Right lobe of liver (tissue), 6 donors: ENCODE results near the gene NKAIN2. TPM values are rescaled to one million over a fixed set of nuclear protein-coding genes. Genes with fewer than 3 reads are reported as not detected.

Experiments used
- ATAC-seq, 4 donors: fragments of 200-7000 bp; cut with Tn5 transposase; one replicate each; pipeline ENCODE4 v1.9.1; 2020; ENCODE audit warnings: mild to moderate bottlenecking in 4 of 4, moderate library complexity in 4 of 4
- DNase-seq, 3 donors: peaks; one replicate each; pipeline ENCODE4 v3.0.0-alpha.2; 2020
- H3K27ac ChIP-seq, 3 donors: fragments of 200-600 bp; one replicate each; pipeline ENCODE4 v1.8.0; 2022
- H3K27me3 ChIP-seq, 2 donors: fragments of 200-600 bp; one replicate each; pipeline ENCODE4 v1.8.0; 2022
- H3K36me3 ChIP-seq, 4 donors: fragments of 200-600 bp; sonication (generic) in 1 of 4; one replicate each; pipeline versions ENCODE4 v1.5.1 to v1.8.0; 2017 to 2022; ENCODE audit warnings: control low read depth in 1 of 4
- H3K4me1 ChIP-seq, 4 donors: fragments of 200-600 bp; sonication (generic) in 1 of 4; one replicate each; pipeline versions ENCODE4 v1.5.1 to v1.8.0; 2017 to 2022; ENCODE audit warnings: control low read depth in 1 of 4
- H3K4me3 ChIP-seq, 3 donors: fragments of 200-600 bp; one replicate each; pipeline ENCODE4 v1.8.0; 2022
- H3K9me3 ChIP-seq, 4 donors: fragments of 200-600 bp; sonication (generic) in 1 of 4; one replicate each; pipeline versions ENCODE4 v1.5.1 to v1.8.0; 2017 to 2022; ENCODE audit warnings: control low read depth in 1 of 4
- POLR2A ChIP-seq: fragments of 450-650 bp; IDR thresholded peaks from one replicate; pipeline ENCODE4 v1.6.1; 2017; ENCODE audit warnings: antibody characterized with exemption, mild to moderate bottlenecking
- WGBS: methylation state at CpG from one replicate; pipeline ENCODE4 v1.1.6; 2018; ENCODE audit warnings: low coverage, low lambda C conversion rate; ENCODE audit not compliant: insufficient coverage; ENCODE audit errors: missing lambda C conversion rate; 5-methylcytosine and 5-hydroxymethylcytosine counted together
- intact Hi-C, 2 donors: fragments of 100-400 bp; cut with DNase I; formaldehyde crosslinking; loops; one replicate each; pipeline versions ENCODE4 v1.11.2 to v1.14.1; 2022
- total RNA-seq, 6 experiments: library from RNA; depleted of rRNA in 2 of 6; stranded (reverse); fragments of >200 nt in 2 of 6; fragmentation: NEBNext Ultra II Directional in 3 of 6; extraction: Animal tissue kit (Norgen Biotek cat#: 25700) in 3 of 6; gene quantifications; one replicate each; pipeline versions ENCODE4 v1.1.0 to v1.2.4, GENCODE V29; 2016 to 2023
- TF ChIP-seq, protein P1 (sequence below), 4 donors: fragments of 200-600 bp in 3 of 4; fragments of 450-650 bp in 1 of 4; IDR thresholded peaks; one replicate each; pipeline versions ENCODE4 v1.5.1 to v1.8.0; 2016 to 2022; ENCODE audit warnings: antibody characterized with exemption in 4 of 4, mild to moderate bottlenecking in 2 of 4
- donor health status: DM: no; HTN: yes; CAD: no.
- donor health status: DM: no; HTN: no; CAD: no.
- donor health status: DM: no; HTN: no; CAD: no.
- donor health status: DM: no; HTN: yes; CAD: no.
- donor health status: DM: no; HTN: yes; CAD: no.

The NKAIN2 gene
- total RNA-seq, 6 experiments from 2014 or later: 0.16 to 0.28 TPM; not detected in 4

DNA sequence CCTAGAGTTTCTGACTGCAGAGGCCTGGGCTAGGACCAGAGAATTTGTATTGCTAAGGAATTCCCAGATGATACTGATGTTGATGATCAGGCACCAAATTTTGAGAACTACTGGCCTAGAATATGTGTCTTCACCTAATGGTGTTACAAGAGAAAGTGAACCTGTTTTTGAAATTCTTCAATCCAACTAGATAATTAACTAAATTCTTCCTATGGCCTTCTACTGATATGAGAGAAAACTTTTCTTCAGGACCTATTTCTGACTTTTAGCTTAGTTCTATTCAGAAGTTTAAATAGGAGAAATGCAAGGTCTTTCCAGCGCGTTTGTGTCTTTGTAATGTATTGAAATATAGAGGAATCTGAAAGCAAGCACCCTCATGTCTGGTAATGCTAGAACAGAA lies 7.3 kb downstream of the NKAIN2 start:
- 84% methylated on average over 2 of the region's 2 CpGs for WGBS
- no peak for DNase-seq
- intact Hi-C loops: no loop called here
- no peaks in the 10 kb centered on the region for H3K4me1 ChIP-seq
- TF ChIP-seq POLR2A: no peak
- TF ChIP-seq, protein P1, sequence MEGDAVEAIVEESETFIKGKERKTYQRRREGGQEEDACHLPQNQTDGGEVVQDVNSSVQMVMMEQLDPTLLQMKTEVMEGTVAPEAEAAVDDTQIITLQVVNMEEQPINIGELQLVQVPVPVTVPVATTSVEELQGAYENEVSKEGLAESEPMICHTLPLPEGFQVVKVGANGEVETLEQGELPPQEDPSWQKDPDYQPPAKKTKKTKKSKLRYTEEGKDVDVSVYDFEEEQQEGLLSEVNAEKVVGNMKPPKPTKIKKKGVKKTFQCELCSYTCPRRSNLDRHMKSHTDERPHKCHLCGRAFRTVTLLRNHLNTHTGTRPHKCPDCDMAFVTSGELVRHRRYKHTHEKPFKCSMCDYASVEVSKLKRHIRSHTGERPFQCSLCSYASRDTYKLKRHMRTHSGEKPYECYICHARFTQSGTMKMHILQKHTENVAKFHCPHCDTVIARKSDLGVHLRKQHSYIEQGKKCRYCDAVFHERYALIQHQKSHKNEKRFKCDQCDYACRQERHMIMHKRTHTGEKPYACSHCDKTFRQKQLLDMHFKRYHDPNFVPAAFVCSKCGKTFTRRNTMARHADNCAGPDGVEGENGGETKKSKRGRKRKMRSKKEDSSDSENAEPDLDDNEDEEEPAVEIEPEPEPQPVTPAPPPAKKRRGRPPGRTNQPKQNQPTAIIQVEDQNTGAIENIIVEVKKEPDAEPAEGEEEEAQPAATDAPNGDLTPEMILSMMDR (IDR thresholded peaks at IDR 0.05): no peak
- H3K36me3 ChIP-seq: no peaks in the 10 kb centered on the region
- H3K27ac ChIP-seq: no peak overlapping the region
- no peak overlapping the region for H3K4me3 ChIP-seq
- ATAC-seq: no peak
- no peaks in the 10 kb centered on the region for H3K27me3 ChIP-seq
- no peaks in the 10 kb centered on the region for H3K9me3 ChIP-seq

DNA sequence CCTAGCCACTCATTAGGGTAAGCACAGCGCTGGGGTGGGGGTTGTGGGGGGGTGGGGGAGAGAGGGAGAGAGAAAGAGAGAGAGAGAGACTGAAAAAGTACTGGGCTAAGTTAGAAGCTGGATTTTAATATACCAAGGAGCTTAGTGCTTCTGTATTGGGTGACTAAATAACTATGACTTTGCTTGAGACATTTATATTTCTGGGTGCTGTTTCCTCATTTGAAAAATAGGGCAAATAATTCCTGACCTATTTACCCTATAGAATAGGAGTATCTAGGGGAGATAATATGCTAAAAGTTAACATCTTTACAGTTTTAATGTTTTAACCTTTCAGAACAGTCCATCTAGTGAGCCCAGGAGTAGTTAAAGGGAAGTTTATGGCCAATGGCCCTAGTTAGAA lies 7.7 kb downstream of the NKAIN2 start:
- 8% methylated on average over 1 of the region's 1 CpG for WGBS
- TF ChIP-seq, protein P1 (IDR thresholded peaks at IDR 0.05): no peak
- no peak for TF ChIP-seq POLR2A
- Histone ChIP-seq H3K9me3 (no peaks in the 10 kb centered on the region), H3K27ac (no peak overlapping the region), H3K27me3 (no peaks in the 10 kb centered on the region), H3K4me1 (no peaks in the 10 kb centered on the region), H3K4me3 (no peak overlapping the region), H3K36me3 (no peaks in the 10 kb centered on the region)
- intact Hi-C loops: no loop called here
- ATAC-seq (no peak), DNase-seq (no peak)

DNA sequence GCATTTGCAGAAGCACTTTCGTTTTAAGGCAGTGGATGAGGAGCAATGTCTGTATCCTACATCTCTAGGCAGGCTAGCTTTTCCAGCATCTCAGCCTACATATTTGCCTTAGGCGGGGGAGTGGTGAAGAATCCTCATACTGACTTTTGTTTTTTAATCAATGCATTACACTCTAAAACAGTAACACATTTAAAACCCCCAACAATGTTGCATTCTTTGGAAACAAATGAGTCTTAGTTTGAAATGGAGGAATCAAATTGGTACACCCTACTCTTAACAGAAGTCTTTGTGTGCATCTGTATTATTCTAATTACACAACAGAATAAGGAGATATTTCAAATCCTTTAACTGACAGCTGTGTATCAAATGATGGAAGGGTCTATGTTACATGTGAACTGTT lies 9.0 kb downstream of the NKAIN2 start:
- Histone ChIP-seq H3K4me3 (no peak overlapping the region), H3K4me1 (no peaks in the 10 kb centered on the region), H3K27me3 (no peaks in the 10 kb centered on the region), H3K36me3 (no peaks in the 10 kb centered on the region), H3K27ac (no peak overlapping the region), H3K9me3 (no peaks in the 10 kb centered on the region)
- ATAC-seq: no peak
- no peak for DNase-seq
- intact Hi-C loops: no loop called here
- WGBS: 29% methylated on average over 2 of the region's 2 CpGs
- no peak for TF ChIP-seq POLR2A
- TF ChIP-seq, protein P1 (IDR thresholded peaks at IDR 0.05): no peak

- H3K4me1 ChIP-seq: no peaks in the 10 kb centered on the region
- intact Hi-C loops: no loop called here
- no peak for DNase-seq
- H3K4me3 ChIP-seq: no peak overlapping the region
- H3K27me3 ChIP-seq: no peaks in the 10 kb centered on the region
- WGBS: 69% methylated on average over 2 of the region's 2 CpGs
- TF ChIP-seq, protein P1 (IDR thresholded peaks at IDR 0.05): no peak
- TF ChIP-seq POLR2A: no peak
- no peak overlapping the region for H3K27ac ChIP-seq
- no peak for ATAC-seq
- no peaks in the 10 kb centered on the region for H3K9me3 ChIP-seq
- H3K36me3 ChIP-seq: no peaks in the 10 kb centered on the region
Observed at GRCh38 chr6:123821112-123821511, 17.4 kb downstream of the NKAIN2 start.

DNA sequence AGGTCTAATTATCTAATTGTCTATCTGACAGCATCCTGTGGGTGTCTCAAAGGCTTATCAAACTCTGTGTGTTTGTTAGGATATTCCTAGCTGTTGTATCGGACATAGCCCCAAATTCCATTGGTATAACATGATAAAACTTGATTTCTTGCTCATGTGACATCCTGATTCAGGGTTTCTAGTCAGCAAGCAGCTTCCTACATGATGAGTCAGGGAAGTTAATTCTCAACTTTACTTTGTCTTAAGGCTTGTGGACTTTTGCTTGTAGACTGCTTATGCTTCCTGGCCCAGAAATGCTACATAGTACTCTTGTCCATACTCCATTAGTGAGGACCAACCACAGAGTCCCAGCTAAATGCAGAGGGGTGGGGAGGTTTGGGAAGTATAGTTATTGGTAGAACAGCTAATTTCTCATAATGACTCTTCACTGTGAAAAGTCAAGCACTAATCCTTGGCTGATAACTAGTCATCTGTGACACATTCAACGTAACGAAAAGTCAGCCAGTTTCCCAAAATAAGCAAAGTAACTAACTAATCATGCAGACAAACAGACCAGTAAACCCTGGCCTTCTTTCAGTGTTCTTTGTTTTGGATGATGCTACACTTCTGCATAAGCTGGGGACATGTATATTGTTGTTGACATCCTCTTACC lies 25.8 kb downstream of the NKAIN2 start:
- no peaks in the 10 kb centered on the region for H3K4me1 ChIP-seq
- H3K27me3 ChIP-seq: no peaks in the 10 kb centered on the region
- H3K4me3 ChIP-seq: no peak overlapping the region
- WGBS: 56% methylated on average over 3 of the region's 3 CpGs
- H3K9me3 ChIP-seq: no peaks in the 10 kb centered on the region
- DNase-seq (no peak), ATAC-seq (peak in 3 of 4 donors; percentile 21 to 57 (median 30))
- no peak for TF ChIP-seq POLR2A
- TF ChIP-seq, protein P1 (IDR thresholded peaks at IDR 0.05): no peak
- no peak overlapping the region for H3K27ac ChIP-seq
- H3K36me3 ChIP-seq: no peaks in the 10 kb centered on the region
- intact Hi-C loops: no loop called here
